DOHH2 (cell line): ENCODE results near the gene HVCN1.
A peak's percentile ranks its signal among the peaks of the same experiment; 100 is the strongest.

ENCODE experiments used
- H3F3A ChIP-seq: fragments of 200-600 bp; sonication (generic), shearing (Covaris generic); 2 replicates; pipeline ENCODE4 v1.6.0; 2016; ENCODE audit warnings: antibody characterized with exemption, mild to moderate bottlenecking; ENCODE audit not compliant: control insufficient read depth, insufficient read depth
- H3K27ac ChIP-seq: fragments of 200-600 bp; sonication (generic); 2 replicates; pipeline ENCODE4 v1.5.1; 2014; ENCODE audit warnings: low read depth, mild to moderate bottlenecking, low read length, moderate library complexity
- H3K27me3 ChIP-seq: fragments of 200-600 bp; sonication (generic); 2 replicates; pipeline ENCODE4 v1.6.1; 2014; ENCODE audit warnings: mild to moderate bottlenecking, low read length, mixed read lengths; ENCODE audit not compliant: control insufficient read depth
- H3K36me3 ChIP-seq: fragments of 200-600 bp; sonication (generic); 2 replicates; pipeline ENCODE4 v1.6.1; 2014; ENCODE audit warnings: mild to moderate bottlenecking, low read length, moderate library complexity, mixed read lengths; ENCODE audit not compliant: control insufficient read depth
- H3K4me1 ChIP-seq: fragments of 200-600 bp; sonication (generic); 2 replicates; pipeline ENCODE4 v1.6.1; 2014; ENCODE audit warnings: mild to moderate bottlenecking, low read length, mixed read lengths; ENCODE audit not compliant: control insufficient read depth
- H3K4me2 ChIP-seq: fragments of 200-600 bp; sonication (generic); 2 replicates; pipeline ENCODE4 v1.6.0; 2014; ENCODE audit warnings: mild to moderate bottlenecking, low read length, moderate library complexity
- H3K4me3 ChIP-seq: fragments of 200-600 bp; sonication (generic); 2 replicates; pipeline ENCODE4 v1.5.1; 2014; ENCODE audit warnings: mild to moderate bottlenecking, low read length, mixed read lengths
- H3K79me2 ChIP-seq: fragments of 200-600 bp; sonication (generic); 2 replicates; pipeline ENCODE4 v1.6.1; 2014; ENCODE audit warnings: mild to moderate bottlenecking, low read length, mixed read lengths; ENCODE audit not compliant: control insufficient read depth
- H3K9me2 ChIP-seq: fragments of 200-600 bp; sonication (generic); replicated peaks from 2 replicates; pipeline ENCODE4 v1.6.1; 2014; ENCODE audit warnings: mild to moderate bottlenecking, low read length, mixed read lengths; ENCODE audit not compliant: control insufficient read depth
- H3K9me3 ChIP-seq: fragments of 200-600 bp; sonication (generic); 2 replicates; pipeline ENCODE4 v1.6.1; 2014; ENCODE audit warnings: antibody characterized with exemption, low read length, mixed read lengths; ENCODE audit not compliant: control insufficient read depth, insufficient read depth
- H4K20me1 ChIP-seq: fragments of 200-600 bp; sonication (generic); 2 replicates; pipeline ENCODE4 v1.6.0; 2014; ENCODE audit warnings: low read depth, mild to moderate bottlenecking, antibody characterized with exemption, low read length, moderate library complexity; ENCODE audit not compliant: control insufficient read depth, insufficient read depth
- CTCF ChIP-seq: fragments of 200-600 bp; sonication (generic); IDR thresholded peaks from one replicate; pipeline ENCODE4 v1.5.1; 2014; ENCODE audit warnings: antibody characterized with exemption, mild to moderate bottlenecking, low read depth, low read length; ENCODE audit not compliant: poor library complexity, severe bottlenecking
- EZH2phosphoT487 ChIP-seq: fragments of 200-600 bp; sonication (generic); IDR thresholded peaks from 2 replicates; pipeline ENCODE4 v1.6.1; 2017; ENCODE audit warnings: borderline replicate concordance, mild to moderate bottlenecking, antibody characterized with exemption, low read length, moderate library complexity, mixed read lengths

Gene HVCN1

GRCh38 chr12:110684312-110684836 lies 4.5 kb downstream of the HVCN1 start:
- Histone ChIP-seq H4K20me1 (0 out of 2 replicates have a peak, but pooled peaks cover 6% of the 10 kb centered on the region), H3K4me1 (peaks cover 89% of the 10 kb centered on the region), H3F3A (peaks cover 24% of the 10 kb centered on the region), H3K9me2 (no peaks in the 10 kb centered on the region), H3K27me3 (no peaks in the 10 kb centered on the region), H3K79me2 (peaks cover 52% of the 10 kb centered on the region), H3K36me3 (peaks cover 76% of the 10 kb centered on the region), H3K9me3 (no peaks in the 10 kb centered on the region), H3K4me3 (peak overlapping the region; percentile 24; the same call in 1 of the 2 replicates), H3K27ac (no peak overlapping the region), H3K4me2 (peak overlapping the region; percentile 100)
- TF ChIP-seq CTCF, result no peak
- TF ChIP-seq EZH2phosphoT487, result no peak

GRCh38 chr12:110683888-110684287 lies 5.0 kb downstream of the HVCN1 start:
- TF ChIP-seq EZH2phosphoT487 (no peak), CTCF (no peak)
- Histone ChIP-seq H3K36me3 (peaks cover 78% of the 10 kb centered on the region), H3K4me3 (no peak overlapping the region), H3K4me2 (no peak overlapping the region), H3K9me2 (no peaks in the 10 kb centered on the region), H3K79me2 (peaks cover 52% of the 10 kb centered on the region), H3K9me3 (no peaks in the 10 kb centered on the region), H3K27ac (no peak overlapping the region), H4K20me1 (0 out of 2 replicates have a peak, but pooled peaks cover 6% of the 10 kb centered on the region), H3K4me1 (peaks cover 91% of the 10 kb centered on the region), H3K27me3 (no peaks in the 10 kb centered on the region), H3F3A (peaks cover 26% of the 10 kb centered on the region)

- Histone ChIP-seq H3K79me2 (peaks cover 23% of the 10 kb centered on the region), H3K36me3 (peaks cover 54% of the 10 kb centered on the region), H4K20me1 (no peaks in the 10 kb centered on the region)
Observed at GRCh38 chr12:110680032-110680431, 8.9 kb downstream of the HVCN1 start.

More at GRCh38 chr12:110680032-110680431, 8.9 kb downstream of the HVCN1 start:
- Histone ChIP-seq H3K4me3 (no peak overlapping the region), H3K27ac (peak overlapping the region; percentile 99), H3F3A (peaks cover 50% of the 10 kb centered on the region), H3K4me1 (peaks cover 93% of the 10 kb centered on the region), H3K4me2 (peak overlapping the region; percentile 6), H3K27me3 (no peaks in the 10 kb centered on the region), H3K9me2 (no peaks in the 10 kb centered on the region), H3K9me3 (no peaks in the 10 kb centered on the region)
- no peak for TF ChIP-seq CTCF
- TF ChIP-seq EZH2phosphoT487, result no peak
